Measurements from ENCODE around the gene LCA5L. TPM values are rescaled to one million over a fixed set of nuclear protein-coding genes. Genes with fewer than 3 reads are reported as not detected.

Gene LCA5L
- total RNA-seq, 1 donor from 2014 or later = not detected

- no peaks in the 10 kb centered on the region for H3K27me3 ChIP-seq
- no peaks in the 10 kb centered on the region for H3K4me1 ChIP-seq
- TF ChIP-seq CTCF (IDR thresholded peaks at IDR 0.05) (no peak), POLR2A (IDR thresholded peaks at IDR 0.05) (no peak), POLR2AphosphoS5 (IDR thresholded peaks at IDR 0.05; ENCODE audit: insufficient read depth in 1 of 2, low read depth in 1 of 2) (no peak)
- intact Hi-C loops (cut with DNase I) = no loop called here
- H3K4me3 ChIP-seq = no peak overlapping the region
- DNase-seq (ENCODE audit: extremely low spot score in 2 of 2) = no peak
- no peaks in the 10 kb centered on the region for H3K9me3 ChIP-seq
- H3K36me3 ChIP-seq = no peaks in the 10 kb centered on the region
- no peak overlapping the region for H3K27ac ChIP-seq
These were observed 27.2 kb upstream of the LCA5L start for GRCh38 chr21:39472786-39473185.

- no peak overlapping the region for H3K4me3 ChIP-seq
- H3K27ac ChIP-seq = no peak overlapping the region
- no peaks in the 10 kb centered on the region for H3K9me3 ChIP-seq
- intact Hi-C loops (cut with DNase I) = no loop called here
- no peaks in the 10 kb centered on the region for H3K27me3 ChIP-seq
- no peaks in the 10 kb centered on the region for H3K4me1 ChIP-seq
- no peaks in the 10 kb centered on the region for H3K36me3 ChIP-seq
- no peak for TF ChIP-seq CTCF (IDR thresholded peaks at IDR 0.05)
- TF ChIP-seq POLR2AphosphoS5 (IDR thresholded peaks at IDR 0.05; ENCODE audit: insufficient read depth in 1 of 2, low read depth in 1 of 2) = no peak
- no peak for TF ChIP-seq POLR2A (IDR thresholded peaks at IDR 0.05)
- no peak for DNase-seq (ENCODE audit: extremely low spot score in 2 of 2)
These were observed 26.0 kb upstream of the LCA5L start for GRCh38 chr21:39471598-39471997.

- no peak overlapping the region for H3K4me3 ChIP-seq
- H3K36me3 ChIP-seq = no peaks in the 10 kb centered on the region
- no peaks in the 10 kb centered on the region for H3K9me3 ChIP-seq
- DNase-seq (ENCODE audit: extremely low spot score in 2 of 2) = no peak
- TF ChIP-seq POLR2AphosphoS5 (IDR thresholded peaks at IDR 0.05; ENCODE audit: insufficient read depth in 1 of 2, low read depth in 1 of 2) (no peak), CTCF (IDR thresholded peaks at IDR 0.05) (no peak), POLR2A (IDR thresholded peaks at IDR 0.05) (no peak)
- H3K27ac ChIP-seq = no peak overlapping the region
- no peaks in the 10 kb centered on the region for H3K27me3 ChIP-seq
- H3K4me1 ChIP-seq = no peaks in the 10 kb centered on the region
- intact Hi-C loops (cut with DNase I) = no loop called here
These were observed 23.0 kb upstream of the LCA5L start for GRCh38 chr21:39468559-39468958.

GRCh38 chr21:39467746-39468145 is 22.2 kb upstream of the LCA5L start:
- Histone ChIP-seq H3K9me3 (no peaks in the 10 kb centered on the region), H3K4me1 (no peaks in the 10 kb centered on the region), H3K27me3 (no peaks in the 10 kb centered on the region), H3K36me3 (no peaks in the 10 kb centered on the region), H3K4me3 (no peak overlapping the region), H3K27ac (no peak overlapping the region)
- intact Hi-C loops (cut with DNase I) = no loop called here
- TF ChIP-seq POLR2A (IDR thresholded peaks at IDR 0.05) (no peak), POLR2AphosphoS5 (IDR thresholded peaks at IDR 0.05; ENCODE audit: insufficient read depth in 1 of 2, low read depth in 1 of 2) (no peak), CTCF (IDR thresholded peaks at IDR 0.05) (no peak)
- no peak for DNase-seq (ENCODE audit: extremely low spot score in 2 of 2)

- H3K9me3 ChIP-seq = no peaks in the 10 kb centered on the region
- H3K27ac ChIP-seq = no peak overlapping the region
- intact Hi-C loops (cut with DNase I) = no loop called here
- H3K4me1 ChIP-seq = no peaks in the 10 kb centered on the region
- TF ChIP-seq POLR2AphosphoS5 (IDR thresholded peaks at IDR 0.05; ENCODE audit: insufficient read depth in 1 of 2, low read depth in 1 of 2) = no peak
- TF ChIP-seq CTCF (IDR thresholded peaks at IDR 0.05) = no peak
- no peak for TF ChIP-seq POLR2A (IDR thresholded peaks at IDR 0.05)
- no peaks in the 10 kb centered on the region for H3K27me3 ChIP-seq
- DNase-seq (ENCODE audit: extremely low spot score in 2 of 2) = no peak
- H3K36me3 ChIP-seq = no peaks in the 10 kb centered on the region
- no peak overlapping the region for H3K4me3 ChIP-seq
These were observed 21.0 kb upstream of the LCA5L start for GRCh38 chr21:39466584-39466983.
